SU-DHL-6 (cell line): ENCODE measurements around the gene SAE1.

Experiments used
- H2AFZ ChIP-seq: fragments of 200-600 bp; sonication (generic); 2 replicates; pipeline ENCODE4 v1.6.1; 2014; ENCODE audit warnings: low read depth, mild to moderate bottlenecking, moderate library complexity, mixed read lengths, antibody characterized with exemption, low read length; ENCODE audit not compliant: severe bottlenecking
- H3F3A ChIP-seq: fragments of 200-600 bp; shearing (Covaris generic); 2 replicates; pipeline ENCODE4 v1.6.0; 2016; ENCODE audit warnings: antibody characterized with exemption, mild to moderate bottlenecking; ENCODE audit not compliant: insufficient read depth
- H3K27ac ChIP-seq: fragments of 200-600 bp; sonication (generic); 2 replicates; pipeline ENCODE4 v1.5.1; 2016; ENCODE audit warnings: low read depth, mild to moderate bottlenecking, low read length, moderate library complexity, mixed read lengths
- H3K27me3 ChIP-seq: fragments of 200-600 bp; sonication (generic), shearing (Covaris generic); 2 replicates; pipeline ENCODE4 v1.6.0; 2014; ENCODE audit warnings: mild to moderate bottlenecking, low read length
- H3K36me3 ChIP-seq: fragments of 200-600 bp; sonication (generic); 2 replicates; pipeline ENCODE4 v1.6.1; 2014; ENCODE audit warnings: mild to moderate bottlenecking, low read length, mixed read lengths
- H3K4me2 ChIP-seq: fragments of 300-600, 200-600 bp; shearing (Covaris generic), sonication (generic); 2 replicates; pipeline ENCODE4 v1.6.0; 2014; ENCODE audit warnings: low read length, low read depth, mild to moderate bottlenecking; ENCODE audit not compliant: poor library complexity, severe bottlenecking
- H3K4me3 ChIP-seq: fragments of 200-600 bp; sonication (generic); 2 replicates; pipeline ENCODE4 v1.5.1; 2014; ENCODE audit warnings: antibody characterized with exemption, low read length, mild to moderate bottlenecking, mixed read lengths; ENCODE audit not compliant: insufficient read depth, poor library complexity, severe bottlenecking
- H3K79me2 ChIP-seq: fragments of 200-600 bp; sonication (generic); 2 replicates; pipeline ENCODE4 v1.6.1; 2014; ENCODE audit warnings: mild to moderate bottlenecking, low read length, moderate library complexity; ENCODE audit not compliant: insufficient read depth
- H3K9ac ChIP-seq: fragments of 200-600 bp; sonication (generic); 2 replicates; pipeline ENCODE4 v1.7.0; 2014; ENCODE audit warnings: mild to moderate bottlenecking, low read length
- H3K9me2 ChIP-seq: fragments of 200-600 bp; sonication (generic); replicated peaks from 2 replicates; pipeline ENCODE4 v1.6.1; 2014; ENCODE audit warnings: low read length; ENCODE audit not compliant: insufficient read depth
- H3K9me3 ChIP-seq: fragments of 200-600 bp; sonication (generic); 2 replicates; pipeline ENCODE4 v1.6.1; 2014; ENCODE audit warnings: low read length, mixed read lengths; ENCODE audit not compliant: insufficient read depth
- H4K20me1 ChIP-seq: fragments of 200-600 bp; sonication (generic); 2 replicates; pipeline ENCODE4 v1.6.1; 2014; ENCODE audit warnings: low read depth, mild to moderate bottlenecking, antibody characterized with exemption, low read length, moderate library complexity, mixed read lengths
- CTCF ChIP-seq: fragments of 200-600 bp; sonication (generic); IDR thresholded peaks from one replicate; pipeline ENCODE4 v1.5.1; 2017; ENCODE audit warnings: antibody characterized with exemption, mild to moderate bottlenecking, low read length, moderate library complexity; ENCODE audit not compliant: insufficient read depth, poor library complexity, severe bottlenecking
- EZH2phosphoT487 ChIP-seq: fragments of 200-600 bp; sonication (generic), shearing (Covaris generic); conservative IDR thresholded peaks from 2 replicates; pipeline ENCODE4 v1.6.1; 2018; ENCODE audit warnings: mild to moderate bottlenecking, antibody characterized with exemption, low read length, moderate library complexity, mixed read lengths

SAE1 gene

GRCh38 chr19:47176071-47176626, 45.5 kb downstream of the SAE1 start:
- H3K4me2 ChIP-seq, result no peak overlapping the region

GRCh38 chr19:47176627-47177090, 46.0 kb downstream of the SAE1 start:
- H3F3A ChIP-seq, result no peaks in the 10 kb centered on the region
- H3K36me3 ChIP-seq, result peaks cover 25% of the 10 kb centered on the region; the same call in 1 of the 2 replicates
- no peak overlapping the region for H3K4me3 ChIP-seq
- H3K9me2 ChIP-seq, result no peaks in the 10 kb centered on the region
- no peak for TF ChIP-seq EZH2phosphoT487
- no peak for TF ChIP-seq CTCF
- no peaks in the 10 kb centered on the region for H3K9me3 ChIP-seq
- H3K27ac ChIP-seq, result no peak overlapping the region
- H3K27me3 ChIP-seq, result no peaks in the 10 kb centered on the region
- no peak overlapping the region for H3K4me2 ChIP-seq
- peaks cover 25% of the 10 kb centered on the region; the same call in 1 of the 2 replicates for H3K79me2 ChIP-seq
- H2AFZ ChIP-seq, result no peak overlapping the region
- H4K20me1 ChIP-seq, result peaks cover 3% of the 10 kb centered on the region; the same call in 1 of the 2 replicates
- no peak overlapping the region for H3K9ac ChIP-seq

More at GRCh38 chr19:47176071-47176626, 45.5 kb downstream of the SAE1 start:
- no peaks in the 10 kb centered on the region for H3K9me3 ChIP-seq
- no peaks in the 10 kb centered on the region for H3K27me3 ChIP-seq
- peaks cover 25% of the 10 kb centered on the region; the same call in 1 of the 2 replicates for H3K79me2 ChIP-seq
- H3K4me3 ChIP-seq, result no peak overlapping the region
- H3K9me2 ChIP-seq, result no peaks in the 10 kb centered on the region
- H3K36me3 ChIP-seq, result peaks cover 25% of the 10 kb centered on the region; the same call in 1 of the 2 replicates
- no peaks in the 10 kb centered on the region for H3F3A ChIP-seq
- H2AFZ ChIP-seq, result no peak overlapping the region
- H3K9ac ChIP-seq, result no peak overlapping the region
- no peak for TF ChIP-seq CTCF
- peaks cover 3% of the 10 kb centered on the region; the same call in 1 of the 2 replicates for H4K20me1 ChIP-seq
- H3K27ac ChIP-seq, result no peak overlapping the region

GRCh38 chr19:47179653-47180310, 49.1 kb downstream of the SAE1 start:
- Histone ChIP-seq H3K4me3 (no peak overlapping the region), H3K27me3 (no peaks in the 10 kb centered on the region), H3K27ac (no peak overlapping the region), H3K9ac (no peak overlapping the region), H3K79me2 (peaks cover 24% of the 10 kb centered on the region; the same call in 1 of the 2 replicates), H2AFZ (no peak overlapping the region), H3K4me2 (no peak overlapping the region), H3K36me3 (peaks cover 34% of the 10 kb centered on the region; the same call in 1 of the 2 replicates), H4K20me1 (peaks cover 3% of the 10 kb centered on the region; the same call in 1 of the 2 replicates), H3F3A (no peaks in the 10 kb centered on the region), H3K9me2 (no peaks in the 10 kb centered on the region), H3K9me3 (no peaks in the 10 kb centered on the region)
- TF ChIP-seq CTCF (no peak), EZH2phosphoT487 (no peak)
